GM19035 (cell line): ENCODE data around the gene MYO5C.

Experiments used
- ATAC-seq: cut with Tn5 transposase; IDR thresholded peaks from one replicate; pipeline ENCODE4 v1.9.1; 2021; ENCODE audit not compliant: unreplicated experiment

The MYO5C gene

DNA sequence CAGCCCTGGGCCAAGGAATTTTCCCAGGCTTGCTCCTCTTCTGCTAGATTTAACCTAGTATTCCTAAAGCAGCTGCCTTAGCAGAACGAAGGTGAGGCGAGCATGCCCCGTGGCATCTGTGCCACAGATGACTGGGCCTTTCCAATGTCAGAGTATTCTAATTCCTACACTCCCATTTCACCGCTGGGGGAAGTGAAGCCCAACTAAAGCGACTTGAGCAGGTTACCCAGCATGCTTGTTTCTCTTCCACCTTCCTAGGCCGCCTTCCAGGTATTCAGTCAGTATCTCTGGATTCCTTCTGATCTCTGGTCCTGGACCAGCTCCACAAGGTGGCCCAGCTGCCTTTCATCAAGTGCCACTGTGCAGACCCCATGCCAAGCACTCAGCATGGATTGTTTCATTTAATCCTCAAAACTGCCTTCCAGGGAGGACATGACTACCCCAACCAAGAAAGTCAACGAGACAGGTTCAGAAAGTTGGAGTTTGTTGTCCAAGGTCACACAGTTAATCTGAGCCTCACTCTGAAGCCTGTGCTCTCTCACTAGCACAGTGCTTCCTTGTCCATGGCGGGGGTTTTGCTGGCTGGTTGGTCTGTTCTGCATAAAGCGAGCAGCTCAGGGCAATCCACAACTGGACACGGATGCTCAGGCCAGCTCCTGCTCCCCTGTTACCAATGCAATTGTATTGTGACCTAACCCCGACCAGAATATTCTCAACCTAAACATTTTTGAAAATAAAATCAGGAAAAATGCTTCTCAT is 15.1 kb downstream of the MYO5C start:
- ATAC-seq: no peak

DNA sequence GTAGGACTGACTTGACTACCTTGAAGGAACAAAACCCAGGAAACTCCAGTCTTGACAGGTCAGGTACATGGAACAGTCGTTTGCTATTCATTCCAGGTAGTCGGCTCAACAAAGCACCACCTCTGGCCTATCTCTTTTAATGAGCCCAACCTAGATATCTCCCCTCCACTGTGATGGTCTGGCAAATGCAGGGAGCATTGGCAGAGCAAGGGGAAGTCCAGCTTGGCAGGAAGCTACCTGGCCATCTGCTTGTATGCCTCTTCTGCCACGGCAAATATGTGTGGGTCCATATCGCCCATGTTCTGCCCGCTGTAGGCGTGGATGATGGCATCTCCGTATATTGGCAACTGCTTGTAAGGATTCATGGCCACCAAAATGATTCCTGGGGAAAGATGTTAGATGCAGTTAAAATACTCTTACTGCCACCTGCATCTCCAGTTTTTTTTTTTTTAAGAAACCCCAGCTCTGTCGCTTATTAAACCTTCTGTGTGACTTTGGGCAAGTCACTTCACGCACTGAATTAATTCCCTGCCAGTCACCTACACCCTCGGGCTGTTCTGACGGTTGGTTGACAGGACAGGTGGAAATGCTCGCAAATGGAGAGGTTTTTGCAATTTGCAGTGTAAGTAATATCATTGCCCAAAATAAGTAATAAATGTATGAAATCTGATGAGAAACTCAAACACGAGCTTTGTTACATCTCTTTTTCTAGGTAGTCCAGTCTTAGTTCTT is 16.8 kb downstream of the MYO5C start:
- ATAC-seq: no peak

GRCh38 chr15:52278135-52278534 is 17.5 kb downstream of the MYO5C start:
- ATAC-seq: no peak

DNA sequence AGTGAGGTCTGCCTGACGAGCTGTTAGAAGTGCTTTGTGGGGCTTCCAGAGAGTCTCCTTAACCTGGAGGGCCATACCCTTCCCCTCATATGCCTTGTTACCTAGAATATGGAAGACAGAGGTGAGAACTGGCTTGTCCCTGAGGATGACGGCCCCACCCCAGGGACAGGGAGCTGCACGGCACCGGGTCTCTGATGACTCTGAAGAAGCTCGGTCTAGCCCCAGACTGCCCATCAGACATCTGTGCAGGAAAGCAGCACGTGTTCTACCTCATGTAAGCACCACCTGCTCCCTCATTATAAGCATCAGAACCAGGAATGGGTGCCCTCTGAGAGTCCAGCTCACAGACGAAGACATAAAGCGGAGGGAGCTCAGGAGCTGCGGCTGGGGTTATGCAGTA is 18.0 kb downstream of the MYO5C start:
- ATAC-seq: no peak

DNA sequence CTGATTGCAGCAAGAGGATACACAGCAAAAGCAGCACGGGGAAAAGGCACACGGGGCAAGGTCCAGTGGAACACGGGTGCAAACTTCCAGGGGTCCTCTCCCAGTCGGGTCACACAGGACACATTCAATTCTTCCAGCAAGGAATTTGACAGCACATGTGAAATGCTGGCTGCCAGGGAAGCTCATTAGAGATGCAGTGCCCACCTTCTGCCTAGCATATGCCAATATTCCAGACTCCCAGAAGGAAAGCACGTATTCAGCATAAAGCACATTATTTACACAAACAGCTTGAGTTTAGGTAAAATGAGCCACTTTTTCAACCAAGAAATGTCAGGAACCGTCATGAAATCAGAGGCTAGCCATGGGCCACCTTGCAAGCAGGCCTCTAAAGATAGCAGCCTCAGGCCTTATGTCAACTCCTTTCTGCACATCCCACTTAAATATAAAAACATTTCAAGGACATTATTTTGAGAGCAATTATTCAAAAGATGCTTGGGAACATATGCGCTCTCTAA is 19.3 kb downstream of the MYO5C start:
- ATAC-seq: no peak

DNA sequence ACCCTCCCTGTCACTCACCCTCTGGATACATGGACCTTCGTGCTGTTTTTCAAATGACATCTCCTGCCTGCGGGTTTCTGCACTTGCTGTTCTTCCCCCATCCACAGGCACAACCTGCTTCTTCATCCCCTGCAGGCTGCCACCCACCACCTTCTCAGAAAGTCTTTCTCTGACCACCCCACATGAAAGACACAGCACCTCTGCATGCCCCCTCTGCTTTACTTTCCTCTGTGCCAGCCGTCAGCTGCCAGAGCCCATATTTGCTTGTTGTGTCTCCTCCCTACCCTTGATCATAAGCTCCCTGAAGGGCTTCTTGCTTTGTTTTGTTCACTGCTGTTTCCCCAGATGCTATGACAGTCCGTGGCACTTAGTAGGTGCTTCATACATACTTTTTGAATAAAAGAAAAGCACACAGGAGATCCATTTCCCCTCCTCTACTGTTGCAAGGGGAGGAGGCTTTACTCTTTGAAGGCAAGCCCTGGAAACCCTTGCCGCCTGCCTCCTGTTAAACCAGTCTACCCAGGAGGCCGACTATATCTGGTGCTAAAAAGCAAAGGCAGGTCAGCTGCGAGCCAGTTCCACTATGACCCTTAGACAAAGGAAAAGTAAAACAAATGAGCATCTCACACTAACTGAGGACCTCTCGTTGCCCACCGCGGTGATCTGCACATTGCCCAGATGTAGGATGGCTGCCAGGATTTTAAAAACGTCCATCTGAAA is 31.9 kb downstream of the MYO5C start:
- ATAC-seq: no peak

GRCh38 chr15:52262364-52262763 is 33.2 kb downstream of the MYO5C start:
- no peak for ATAC-seq

- peak; percentile 99 for ATAC-seq
These were observed 33.9 kb downstream of the MYO5C start for GRCh38 chr15:52261498-52262242.

- ATAC-seq: no peak
These were observed 34.6 kb downstream of the MYO5C start for GRCh38 chr15:52261026-52261425.

DNA sequence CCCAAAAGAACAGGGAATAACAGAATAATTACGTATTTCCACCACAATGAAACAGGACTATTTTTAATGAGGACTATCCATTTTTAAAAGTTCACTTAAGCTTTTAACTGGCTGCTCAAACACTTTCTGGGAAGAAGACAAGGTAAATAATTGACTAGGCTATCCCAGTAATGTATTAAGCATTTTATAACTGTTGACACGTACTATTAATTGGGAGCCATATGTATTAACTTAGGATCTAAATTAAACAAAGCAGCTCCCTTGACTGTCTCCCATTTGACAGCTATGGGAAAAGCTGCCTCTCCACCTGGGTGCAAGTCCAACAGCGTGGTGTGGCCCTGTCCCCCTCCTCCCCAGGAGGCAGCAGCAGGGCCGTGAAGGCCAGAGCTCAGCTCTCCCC is 36.1 kb downstream of the MYO5C start:
- no peak for ATAC-seq

GRCh38 chr15:52258461-52258860 is 37.1 kb downstream of the MYO5C start:
- no peak for ATAC-seq

- ATAC-seq: no peak
These were observed 37.9 kb downstream of the MYO5C start for GRCh38 chr15:52257734-52258062.

DNA sequence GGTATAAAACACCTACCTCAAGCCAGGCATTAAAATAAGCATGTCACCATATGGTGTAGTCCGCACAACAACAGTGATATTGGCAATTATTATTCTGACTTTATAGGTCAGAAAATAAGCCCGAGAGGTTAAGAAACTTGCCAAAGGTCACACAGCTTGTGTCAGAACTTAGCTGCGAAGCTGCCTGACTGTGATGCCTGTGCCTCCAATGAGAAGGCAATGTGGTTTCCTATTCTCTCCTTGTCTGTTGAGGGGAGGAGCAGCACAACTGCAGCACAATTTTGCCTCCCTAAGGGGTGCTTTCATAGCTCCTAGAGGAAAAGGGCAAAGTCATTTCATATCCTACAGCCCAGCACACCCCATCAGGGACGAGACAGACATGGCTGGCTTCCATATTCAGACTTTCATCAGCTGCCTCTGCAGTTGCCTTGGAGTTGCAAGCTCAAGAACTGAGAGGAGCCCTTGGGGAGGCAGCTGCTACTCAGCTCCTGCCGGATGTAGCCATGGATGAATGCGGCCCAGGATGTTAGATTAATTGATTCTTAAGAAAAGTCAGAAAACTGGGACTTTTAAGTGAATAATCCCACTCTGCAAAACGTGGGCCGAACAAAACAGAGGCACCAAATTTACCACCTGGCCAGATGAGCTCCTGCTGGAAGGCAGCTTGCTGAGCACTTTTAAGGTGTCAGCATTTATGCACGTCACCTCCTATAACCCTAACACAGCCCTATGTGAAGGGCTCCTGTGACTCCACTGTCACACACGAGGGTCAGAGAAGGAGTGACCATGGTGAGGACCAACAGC is 38.5 kb downstream of the MYO5C start:
- no peak for ATAC-seq

GRCh38 chr15:52256366-52256765 is 39.2 kb downstream of the MYO5C start:
- ATAC-seq: no peak

DNA sequence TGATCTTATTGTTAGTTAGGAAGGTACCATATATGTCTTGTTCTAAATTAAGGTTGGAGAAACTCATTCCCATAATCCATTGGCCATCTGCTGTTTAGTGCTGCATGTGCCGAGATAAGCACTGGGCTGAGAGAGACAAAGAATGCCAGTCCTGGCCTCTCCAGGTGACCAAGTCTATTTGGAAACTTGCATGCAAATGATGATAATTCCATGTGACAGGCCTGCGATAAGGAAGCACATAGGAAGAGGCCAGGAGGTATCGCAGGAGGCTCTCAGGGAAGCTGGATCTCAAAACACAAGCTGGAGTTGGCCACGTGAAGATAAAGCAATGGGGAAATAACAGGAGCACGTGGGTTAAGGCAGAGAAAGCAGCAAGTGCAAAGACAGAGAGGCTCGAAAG is 39.7 kb downstream of the MYO5C start:
- ATAC-seq: no peak

GRCh38 chr15:52255008-52255407 is 40.6 kb downstream of the MYO5C start:
- ATAC-seq: no peak

DNA sequence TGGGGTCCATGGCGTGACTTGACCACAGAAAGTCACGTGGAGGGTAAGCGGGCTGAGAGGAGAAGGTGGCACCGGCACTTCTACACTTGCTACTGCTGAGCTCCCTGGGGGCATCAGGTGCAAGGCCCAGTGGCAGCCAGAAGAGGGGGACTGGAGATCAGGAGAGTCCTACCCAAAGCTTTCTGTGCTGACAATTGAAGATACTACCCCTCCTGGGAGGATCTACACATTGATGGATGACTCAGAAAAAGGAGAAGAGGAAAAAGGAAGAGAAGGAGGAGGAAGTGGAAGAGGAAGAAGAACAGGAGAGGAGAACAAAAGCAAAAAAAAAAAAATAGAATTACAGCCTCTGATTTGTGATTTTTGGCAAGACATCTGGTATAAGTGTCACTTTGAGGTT is 41.2 kb downstream of the MYO5C start:
- no peak for ATAC-seq

- no peak for ATAC-seq
These were observed 42.8 kb downstream of the MYO5C start for GRCh38 chr15:52252781-52253180.

DNA sequence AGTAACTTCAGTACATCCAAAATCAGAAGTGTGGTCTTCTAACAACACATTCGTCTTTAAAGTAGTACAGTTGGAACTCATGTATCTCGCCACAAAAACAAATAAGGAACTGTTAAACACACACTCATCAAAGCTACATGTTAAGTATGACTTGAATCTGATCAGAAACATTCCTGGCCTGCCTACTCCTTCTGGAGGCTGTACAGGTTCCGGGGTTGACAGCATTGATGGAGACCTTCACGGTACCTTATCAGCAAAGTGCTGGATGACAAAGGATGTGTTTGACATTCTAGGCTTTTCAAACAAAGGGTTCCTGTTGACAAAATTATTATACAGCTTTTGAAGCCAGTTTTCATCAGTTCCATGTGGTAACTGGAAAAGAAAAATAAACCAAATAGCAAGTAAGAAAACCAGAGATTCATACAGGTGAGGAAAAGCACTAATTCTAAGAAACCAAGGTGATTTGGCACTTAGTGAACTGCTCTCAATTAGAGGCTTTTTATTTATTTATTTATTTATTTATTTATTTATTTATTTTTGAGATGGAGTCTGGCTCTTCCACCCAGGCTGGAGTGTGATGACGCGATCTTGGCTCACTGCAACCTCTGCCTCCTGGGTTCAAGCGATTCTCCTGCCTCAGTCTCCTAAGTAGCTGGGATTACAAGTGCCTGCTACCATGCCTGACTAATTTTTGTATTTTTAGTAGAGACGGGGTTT is 44.3 kb downstream of the MYO5C start:
- ATAC-seq: no peak

DNA sequence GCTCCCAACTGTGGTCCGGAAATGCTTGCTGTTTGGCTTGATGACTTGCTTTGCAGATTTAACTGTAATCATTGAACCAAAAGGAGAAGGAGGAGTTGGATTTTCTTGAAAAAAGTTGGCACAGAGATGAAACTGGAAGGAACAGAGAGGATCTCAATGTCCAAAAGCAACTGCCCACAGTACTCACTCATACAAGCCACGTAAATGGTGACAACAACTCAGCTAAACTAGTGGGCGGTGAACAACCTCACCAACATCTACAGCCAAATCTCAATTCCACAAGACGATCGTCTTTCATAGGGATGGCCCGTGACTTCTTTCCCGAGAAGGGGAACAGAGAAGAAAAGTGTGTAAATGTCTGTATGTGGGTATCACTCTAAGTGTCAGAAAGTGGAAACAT is 48.1 kb downstream of the MYO5C start:
- no peak for ATAC-seq
